Activated CD4-positive, alpha-beta T cell treated with anti-CD3 and anti-CD28 coated beads, Interleukin-10, Interleukin-2, amounts not matched to agents 100 ng/mL and 50 ng/mL, durations not matched to agents 16 hours and 8 hours (primary cell): ENCODE measurements around the gene RYR2.

ENCODE experiments used
- DNase-seq: peaks from one replicate; pipeline ENCODE4 v3.0.0-alpha.2; 2020

RYR2 gene

DNA sequence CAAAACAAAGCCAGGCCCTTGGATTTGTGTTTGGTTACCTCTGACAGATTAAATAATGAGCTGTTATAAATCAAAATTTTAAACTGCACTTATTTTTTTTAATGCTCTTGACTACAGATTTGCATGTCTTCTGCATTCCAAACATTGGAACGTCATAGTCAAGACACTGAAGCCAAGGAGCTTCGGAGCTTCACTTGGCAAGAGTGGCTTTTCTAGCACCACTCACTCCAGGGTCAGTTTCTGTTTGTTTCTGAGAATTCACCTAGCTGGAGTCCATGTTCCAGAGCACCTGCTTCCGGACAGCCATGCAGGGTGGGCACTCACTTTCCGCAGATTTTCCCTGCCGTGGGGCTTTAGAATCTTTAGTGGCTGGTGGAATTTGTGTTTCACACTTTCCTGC, 645.8 kb downstream of the RYR2 start:
- no peak for DNase-seq

DNA sequence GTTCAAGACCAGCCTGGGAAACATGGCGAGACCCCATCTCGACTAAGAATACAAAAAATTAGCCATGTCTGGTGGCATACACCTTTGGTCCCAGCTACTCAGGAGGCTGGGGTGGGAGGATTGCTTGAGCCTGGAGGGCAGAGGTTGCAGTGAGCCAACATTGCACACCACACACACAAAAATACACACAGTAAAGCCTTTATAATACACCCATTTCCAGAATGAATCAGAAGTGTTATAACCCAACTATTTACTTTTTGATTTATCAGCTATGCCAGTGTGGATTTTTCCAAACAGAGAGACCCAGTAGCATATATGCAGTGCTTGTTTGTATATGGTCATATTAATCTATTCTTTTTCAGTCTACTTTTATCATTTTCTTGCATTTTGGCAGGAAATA, 648.7 kb downstream of the RYR2 start:
- no peak for DNase-seq

DNA sequence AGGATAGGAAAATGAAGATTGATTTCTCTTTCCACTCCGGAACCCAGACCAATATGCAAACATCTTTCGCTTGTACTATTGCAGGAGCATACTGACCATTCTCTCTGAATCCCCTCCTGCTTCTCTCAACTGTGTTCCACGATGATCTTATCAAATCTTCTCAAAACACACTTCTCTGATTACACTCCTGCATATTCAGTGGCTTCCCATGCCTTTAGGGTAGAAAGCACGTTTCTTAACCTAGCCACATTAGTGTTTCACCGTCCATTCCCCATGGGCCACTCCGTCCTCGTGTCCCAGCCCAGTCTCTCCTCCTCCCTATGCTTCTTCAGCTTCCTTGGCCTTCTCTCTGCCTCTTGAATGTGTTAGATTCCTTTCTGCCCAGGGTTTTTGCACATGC, 650.3 kb downstream of the RYR2 start:
- no peak for DNase-seq

DNA sequence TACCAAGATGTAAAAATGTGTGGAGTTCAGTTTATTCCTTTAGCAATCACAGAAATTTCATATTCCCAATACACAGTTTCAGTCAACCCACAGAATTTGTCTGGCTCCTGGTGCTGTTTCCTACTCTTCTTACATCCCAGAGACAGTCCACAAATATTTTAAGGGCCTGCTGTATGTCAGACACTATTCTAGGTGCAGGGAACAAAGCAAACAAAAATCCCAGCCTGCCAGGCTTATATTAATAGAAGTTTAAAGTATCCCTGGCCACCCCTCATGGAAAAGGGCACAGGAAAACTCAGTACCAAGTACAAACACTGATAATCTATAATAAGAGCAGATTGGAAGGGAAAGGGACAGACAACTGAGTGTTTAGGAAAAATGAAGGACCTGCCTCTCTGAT, 653.9 kb downstream of the RYR2 start:
- DNase-seq: no peak

DNA sequence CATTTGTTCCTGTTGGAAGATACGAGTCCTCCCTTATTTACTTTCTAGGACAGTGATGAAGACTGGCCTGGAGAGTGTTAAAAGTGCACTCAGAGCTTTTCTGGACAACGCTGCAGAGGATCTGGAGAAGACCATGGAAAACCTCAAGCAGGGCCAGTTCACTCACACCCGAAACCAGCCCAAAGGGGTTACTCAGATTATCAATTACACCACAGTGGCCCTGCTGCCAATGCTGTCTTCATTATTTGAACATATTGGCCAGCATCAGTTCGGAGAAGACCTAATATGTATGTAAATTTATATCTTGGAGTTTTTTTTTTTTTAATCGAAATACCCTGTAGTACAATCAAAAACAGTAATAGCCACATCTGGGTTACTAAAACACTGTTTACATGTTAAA, 658.2 kb downstream of the RYR2 start:
- DNase-seq: no peak

DNA sequence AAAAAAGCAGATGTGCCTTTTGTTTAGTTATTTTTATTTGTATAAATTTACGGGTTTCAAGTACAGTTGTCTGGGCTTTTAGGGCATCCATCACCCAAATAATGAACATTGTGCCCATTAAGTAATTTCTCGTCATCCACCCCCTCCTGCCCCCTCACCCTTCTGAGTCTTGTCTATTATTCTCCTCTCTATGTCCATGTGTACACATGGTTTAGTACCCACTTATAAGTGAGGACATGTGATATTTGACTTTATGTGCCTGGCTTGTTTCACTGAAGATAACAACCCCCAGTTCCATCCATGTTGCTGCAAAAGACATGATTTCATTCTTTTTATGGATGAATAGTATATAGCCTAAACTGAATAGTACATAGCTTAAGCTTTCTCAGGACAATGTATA, 659.5 kb downstream of the RYR2 start:
- no peak for DNase-seq

DNA sequence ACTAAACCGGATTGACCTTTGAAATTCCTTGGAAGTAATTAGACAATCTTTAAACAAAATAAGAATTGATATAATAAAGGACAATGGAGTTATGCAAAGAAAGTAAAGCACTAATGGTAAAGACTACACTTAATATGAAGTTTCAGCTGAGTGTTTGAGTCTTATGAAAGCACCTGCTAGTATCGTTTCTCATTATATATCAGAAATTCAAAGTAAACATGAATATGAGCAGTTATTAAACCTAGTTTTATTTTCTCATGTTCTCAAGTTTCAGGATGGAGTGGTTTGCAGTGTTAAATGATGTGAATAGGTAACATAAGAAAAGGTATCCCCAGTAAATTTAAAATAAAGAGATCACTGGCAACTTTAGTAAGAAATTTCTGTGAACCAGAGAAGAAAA, 660.2 kb downstream of the RYR2 start:
- DNase-seq: no peak

DNA sequence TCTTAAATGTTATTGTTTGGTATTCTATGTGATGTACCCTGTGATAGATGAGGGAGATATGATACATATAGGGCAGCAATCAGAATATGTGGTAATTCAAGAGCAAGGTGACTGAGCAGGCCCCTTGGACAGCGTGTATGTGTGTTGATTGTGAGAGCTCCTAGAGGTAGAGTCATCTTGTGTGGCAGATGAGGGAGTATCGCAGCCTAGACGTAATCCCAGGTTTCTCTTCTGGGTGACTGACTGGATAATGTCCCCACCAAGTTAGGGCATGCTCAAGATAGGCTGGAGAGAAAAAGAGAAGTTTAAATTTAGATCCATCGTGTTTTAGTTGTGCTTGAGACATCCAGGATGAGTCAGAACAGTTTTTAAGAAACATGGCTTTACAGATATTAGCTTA, 663.5 kb downstream of the RYR2 start:
- DNase-seq: no peak

DNA sequence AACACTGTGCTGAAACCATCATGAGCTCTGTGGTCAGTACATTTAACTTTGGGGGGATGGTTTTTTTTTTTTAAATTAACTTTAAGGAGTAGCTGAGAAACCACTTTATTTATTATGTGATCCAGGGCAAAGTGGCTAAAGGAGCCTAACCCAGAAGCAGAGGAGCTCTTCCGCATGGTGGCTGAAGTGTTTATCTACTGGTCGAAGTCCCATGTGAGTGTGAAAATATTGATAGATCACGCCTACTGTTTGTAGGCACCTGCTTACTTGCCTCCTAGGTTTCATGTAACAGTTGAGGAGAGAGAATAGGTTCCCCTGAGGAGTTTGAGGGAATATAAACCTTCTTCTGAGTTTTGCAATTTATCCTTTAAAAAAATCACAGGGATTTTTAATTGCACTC, 667.4 kb downstream of the RYR2 start:
- no peak for DNase-seq

DNA sequence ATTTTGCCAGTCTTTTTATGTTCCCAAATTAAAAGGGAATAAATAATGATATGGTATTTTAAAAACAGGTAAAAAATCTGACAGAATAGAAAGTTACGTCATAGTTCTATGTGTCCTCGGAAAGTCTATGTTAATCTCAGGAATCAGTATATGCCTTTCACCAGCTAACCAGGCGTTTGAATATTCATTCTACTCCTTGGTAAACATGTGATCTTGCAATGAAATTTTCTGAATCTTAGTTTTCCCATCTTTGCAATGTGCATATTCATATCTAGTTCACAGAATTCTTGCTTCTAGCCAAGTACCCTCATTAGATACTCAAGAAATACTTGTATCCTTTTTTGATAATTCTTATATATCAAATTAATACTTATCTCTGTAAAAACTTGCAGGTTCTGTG, 669.3 kb downstream of the RYR2 start:
- no peak for DNase-seq

DNA sequence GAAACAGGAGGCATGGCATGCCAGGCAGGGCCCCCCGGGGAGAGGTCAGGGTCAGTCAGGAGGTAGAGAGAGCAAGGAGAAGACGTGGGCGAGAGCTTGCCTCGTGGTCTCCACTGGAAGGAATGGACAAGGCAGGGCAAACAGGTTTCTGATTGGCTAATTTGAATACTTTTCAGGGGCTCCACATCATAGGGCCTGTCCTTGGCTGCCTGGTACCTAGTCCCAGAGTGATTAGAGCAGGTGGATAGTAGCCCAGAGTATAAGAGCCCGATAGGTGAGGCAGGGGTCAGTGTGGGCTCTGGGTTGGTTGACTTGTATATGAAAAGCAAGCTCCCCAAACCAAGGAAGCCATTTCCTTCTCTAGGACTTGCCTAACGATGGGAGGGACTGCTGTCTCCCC, 670.1 kb downstream of the RYR2 start:
- no peak for DNase-seq

DNA sequence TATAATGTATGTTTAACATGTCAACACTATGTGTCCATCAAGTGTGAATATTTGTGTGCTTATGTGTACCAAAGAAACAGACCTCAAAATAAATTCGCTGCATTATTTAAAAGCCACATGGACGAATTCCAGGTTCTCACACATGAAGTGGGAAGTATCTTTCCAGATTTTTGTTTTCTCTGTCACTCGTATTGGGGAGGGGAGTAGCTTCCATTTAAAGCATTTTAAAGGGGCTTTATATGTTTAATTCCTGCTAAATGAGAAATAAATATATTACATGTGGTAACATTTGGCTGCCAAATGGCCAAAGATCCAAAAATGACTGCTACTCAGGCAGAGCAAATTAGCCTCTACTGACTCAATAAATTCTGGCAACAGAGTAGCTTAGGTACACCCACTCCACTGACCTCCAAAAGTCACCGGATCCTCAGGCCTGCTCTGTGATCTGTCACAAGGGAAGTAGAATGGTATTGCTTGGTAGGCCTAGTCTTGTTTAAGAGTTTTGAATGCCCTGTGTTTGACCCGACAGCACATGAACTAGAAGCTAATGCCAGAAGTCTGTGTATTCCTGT, 670.7 kb downstream of the RYR2 start:
- no peak for DNase-seq

DNA sequence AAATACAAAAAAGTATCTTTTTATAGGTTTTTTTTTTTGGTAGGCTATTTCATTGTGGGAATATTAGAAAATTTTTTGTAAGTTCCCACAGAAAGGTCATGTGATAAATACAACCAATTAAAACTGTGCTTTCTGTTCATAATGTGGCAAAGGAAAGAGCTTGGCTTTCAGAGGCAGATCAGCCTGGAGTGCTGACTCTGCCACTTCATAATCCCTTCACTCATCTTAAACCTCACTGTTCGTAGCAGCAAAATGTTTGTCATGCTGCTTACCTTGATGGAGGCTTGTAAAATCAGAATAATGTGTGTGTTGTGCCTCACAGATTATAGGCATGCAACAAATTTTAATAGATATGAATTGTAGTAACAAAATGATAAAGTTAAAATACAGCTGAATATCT, 671.9 kb downstream of the RYR2 start:
- DNase-seq: no peak

DNA sequence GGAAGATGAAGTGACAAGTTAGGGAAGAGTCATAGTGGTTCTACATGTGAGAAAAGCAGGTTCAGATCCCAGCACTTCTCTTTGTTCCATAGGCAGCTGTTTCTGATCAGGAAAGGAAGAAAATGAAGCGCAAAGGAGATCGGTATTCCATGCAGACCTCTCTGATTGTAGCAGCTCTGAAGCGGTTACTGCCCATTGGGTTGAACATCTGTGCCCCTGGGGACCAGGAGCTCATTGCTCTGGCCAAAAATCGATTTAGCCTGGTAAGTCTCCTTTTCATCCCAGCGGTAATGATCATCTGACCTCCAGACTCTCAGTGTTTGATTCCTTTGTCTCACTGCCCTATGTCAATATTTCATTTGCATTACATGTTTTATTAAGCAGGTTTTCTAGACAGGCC, 675.1 kb downstream of the RYR2 start:
- DNase-seq: no peak

DNA sequence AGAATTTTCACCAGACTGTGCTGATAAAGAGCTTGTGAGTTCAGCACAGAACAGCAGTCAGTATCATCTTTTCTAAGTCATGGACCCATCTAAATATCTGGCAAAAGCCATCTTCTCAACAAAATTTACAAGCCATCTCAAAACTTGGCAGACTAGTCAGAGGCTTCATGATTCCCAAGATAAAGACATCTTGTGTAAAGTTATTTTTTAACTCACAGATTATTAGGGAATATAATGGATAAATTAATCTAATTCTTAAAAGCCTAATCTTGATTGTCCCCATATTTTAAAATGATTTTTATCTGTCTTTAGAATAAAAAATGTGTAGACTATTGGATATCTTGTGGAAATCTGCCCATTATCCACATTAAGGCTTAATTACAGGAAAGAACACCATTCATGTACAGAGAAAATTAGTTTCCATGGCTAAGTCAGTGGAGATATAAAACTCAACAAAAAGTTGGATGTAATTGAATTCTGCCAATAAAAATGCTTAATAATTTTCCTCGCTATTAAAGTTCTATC, 688.9 kb downstream of the RYR2 start:
- no peak for DNase-seq

DNA sequence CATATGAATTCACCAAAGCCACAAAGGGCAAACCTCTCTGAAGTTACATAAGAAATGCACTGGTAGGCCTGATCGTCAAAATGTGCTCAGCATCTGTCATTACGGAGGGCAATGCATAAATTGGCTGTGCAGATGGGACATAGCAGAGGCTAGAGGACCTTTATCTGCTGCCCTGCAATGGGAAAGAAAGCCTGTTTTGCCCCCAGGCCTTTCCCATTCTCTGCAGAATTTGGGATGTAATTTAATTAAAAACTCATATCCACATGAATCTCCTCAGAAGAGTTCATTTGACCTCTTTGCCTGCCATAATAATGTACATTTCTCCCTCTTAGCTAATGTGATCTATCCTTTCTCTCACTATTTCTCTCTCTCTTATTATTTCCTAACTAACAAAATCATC, 690.7 kb downstream of the RYR2 start:
- no peak for DNase-seq

DNA sequence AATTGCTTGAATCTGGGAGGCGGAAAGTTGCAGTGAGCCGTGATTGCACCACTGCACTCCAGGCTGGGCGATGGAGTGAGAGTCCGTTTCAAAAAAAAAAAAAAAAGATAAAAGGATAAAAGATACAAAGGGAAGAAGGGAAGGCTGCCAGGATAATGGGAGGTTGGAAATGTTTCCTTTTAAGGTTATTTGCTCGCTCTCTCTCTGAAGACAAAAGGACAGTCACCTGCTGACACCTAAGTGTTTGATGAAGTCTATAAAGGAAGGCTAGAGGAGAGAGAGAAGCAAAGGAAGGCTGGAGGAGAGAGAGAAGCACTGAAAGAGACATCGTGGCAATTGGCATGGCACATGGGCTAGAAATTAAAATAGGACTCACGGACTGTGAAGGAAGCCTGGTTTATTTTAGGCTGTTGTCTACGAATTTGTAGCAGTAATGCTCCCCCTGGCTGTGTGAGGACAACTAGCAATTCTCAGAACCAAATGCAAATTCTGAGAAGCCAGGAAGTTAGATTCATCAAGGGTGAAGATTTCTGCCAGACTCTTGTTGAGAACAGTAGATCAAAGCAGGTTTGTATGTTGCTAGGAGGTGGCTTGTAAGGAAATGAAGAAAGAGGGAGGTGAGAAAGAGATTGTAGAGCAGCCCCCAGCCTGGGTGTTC, 694.5 kb downstream of the RYR2 start:
- peak; percentile 54 for DNase-seq

DNA sequence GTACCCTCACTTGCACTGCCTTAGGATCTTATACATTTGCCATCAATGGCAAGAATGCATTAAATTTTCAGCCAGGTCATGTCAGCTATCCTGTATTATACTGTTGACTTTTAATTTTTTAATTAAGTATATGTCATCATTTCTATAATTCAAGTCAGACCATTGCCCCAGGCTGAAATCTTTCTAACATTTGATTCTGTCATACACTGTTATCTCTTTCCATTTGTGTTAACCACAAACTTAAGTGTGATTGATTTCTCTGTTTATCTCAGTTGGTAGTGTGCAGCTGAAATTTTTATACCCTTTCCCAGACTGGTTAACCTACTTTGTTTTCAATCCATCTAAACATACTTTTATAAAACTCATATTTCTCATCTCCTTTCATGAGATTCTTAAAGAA, 695.5 kb downstream of the RYR2 start:
- no peak for DNase-seq

DNA sequence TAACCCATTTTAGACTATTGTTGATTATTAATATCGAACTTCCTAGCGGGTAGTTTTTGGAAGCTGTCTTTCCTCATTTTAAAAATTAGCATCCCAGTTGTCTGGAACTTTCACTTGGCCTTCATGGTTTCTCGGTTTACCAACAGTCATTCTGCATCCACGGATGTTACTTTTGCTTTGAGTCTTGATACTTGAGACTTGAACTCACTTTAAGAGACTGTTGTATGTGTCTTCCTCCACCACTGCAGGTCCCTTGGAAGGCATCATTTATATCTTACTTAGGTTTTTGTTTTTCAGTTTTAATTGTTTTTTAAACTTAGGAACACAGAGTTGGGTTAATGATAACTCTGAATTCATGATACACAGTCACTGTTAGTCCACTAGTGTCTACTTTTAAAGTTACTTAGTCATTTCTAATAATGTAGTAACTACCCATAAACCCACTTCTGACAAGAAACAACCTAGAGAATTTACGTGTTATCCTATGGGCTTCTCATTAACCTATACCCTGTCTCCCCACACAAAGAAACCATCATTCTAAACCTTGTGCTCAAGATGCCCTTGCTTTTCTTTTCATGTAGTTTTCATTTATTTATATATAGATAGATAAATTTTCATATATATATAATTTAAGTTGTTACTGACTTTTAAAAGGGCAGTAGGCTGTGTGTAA, 696.1 kb downstream of the RYR2 start:
- no peak for DNase-seq

DNA sequence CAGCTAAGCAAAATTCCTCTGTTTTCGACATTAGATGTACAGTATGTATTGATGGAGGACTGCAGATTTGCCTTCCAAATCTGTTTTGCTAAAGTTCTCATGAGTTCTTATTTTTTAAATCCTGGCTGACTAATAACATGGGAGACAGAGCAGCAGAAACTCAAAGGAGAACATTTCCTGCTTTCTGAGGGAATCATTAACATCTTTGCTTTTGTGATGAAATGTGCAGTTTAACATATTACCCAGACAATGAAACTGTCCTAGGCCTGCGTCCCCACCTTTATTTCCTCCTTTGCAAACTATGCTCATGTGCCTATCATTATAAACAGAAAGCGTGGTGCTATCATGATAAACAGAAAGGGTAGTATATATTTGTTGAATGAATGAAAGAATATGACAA, 698.9 kb downstream of the RYR2 start:
- no peak for DNase-seq

DNA sequence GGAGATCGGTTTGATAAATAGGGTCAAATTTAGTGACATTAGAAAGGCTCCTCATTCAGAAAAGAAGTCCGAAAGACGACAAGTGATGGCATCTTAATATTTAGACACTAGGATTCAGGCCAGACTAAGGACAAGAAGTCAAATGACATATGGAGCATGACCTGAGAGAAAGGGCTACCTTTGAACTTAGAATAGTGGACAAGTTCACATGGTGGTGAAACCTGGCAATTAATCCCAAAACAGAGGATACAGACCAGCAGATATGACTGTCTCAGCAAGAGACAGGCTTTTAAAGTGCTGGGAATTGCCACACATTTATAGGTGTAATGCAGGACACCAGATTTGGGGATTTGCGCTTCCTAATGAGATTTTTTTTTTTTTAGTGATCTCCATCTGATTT, 703.6 kb downstream of the RYR2 start:
- no peak for DNase-seq

DNA sequence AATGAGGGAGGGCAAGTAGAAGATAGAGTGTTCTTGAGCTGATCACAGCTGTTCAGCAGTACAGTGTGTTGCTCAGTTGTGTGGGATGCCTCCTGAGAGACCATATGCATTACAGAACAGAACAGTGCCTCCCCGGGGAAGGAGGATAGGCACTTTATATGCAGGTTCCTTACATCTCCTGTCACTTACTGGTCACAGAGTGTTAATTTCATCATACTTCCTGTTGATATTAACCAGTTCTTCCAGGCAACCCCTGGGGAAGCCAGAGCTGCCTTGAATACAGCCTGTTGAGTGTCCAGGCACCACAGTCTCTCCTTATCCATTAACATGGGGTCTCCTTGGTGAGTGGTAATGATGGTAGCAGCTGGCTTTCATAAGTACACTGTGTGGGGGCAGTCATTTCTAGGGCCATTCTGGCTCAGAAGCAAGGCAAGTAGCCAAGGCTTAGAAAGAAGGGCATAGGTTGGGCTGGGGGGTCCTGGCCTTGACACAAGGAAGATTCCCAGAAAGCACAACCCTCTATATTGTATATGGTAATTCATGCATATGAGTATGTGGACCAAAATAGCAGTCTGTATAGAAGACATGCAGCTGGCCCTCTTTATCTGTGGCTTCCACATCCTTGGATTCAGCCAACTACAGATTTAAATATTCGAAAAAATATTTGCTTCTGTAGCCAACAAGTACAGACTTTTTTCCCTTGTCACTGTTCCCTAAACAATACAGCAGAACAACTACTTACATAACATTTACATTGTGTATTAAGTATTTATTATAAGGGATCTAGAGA, 706.4 kb downstream of the RYR2 start:
- DNase-seq: no peak

DNA sequence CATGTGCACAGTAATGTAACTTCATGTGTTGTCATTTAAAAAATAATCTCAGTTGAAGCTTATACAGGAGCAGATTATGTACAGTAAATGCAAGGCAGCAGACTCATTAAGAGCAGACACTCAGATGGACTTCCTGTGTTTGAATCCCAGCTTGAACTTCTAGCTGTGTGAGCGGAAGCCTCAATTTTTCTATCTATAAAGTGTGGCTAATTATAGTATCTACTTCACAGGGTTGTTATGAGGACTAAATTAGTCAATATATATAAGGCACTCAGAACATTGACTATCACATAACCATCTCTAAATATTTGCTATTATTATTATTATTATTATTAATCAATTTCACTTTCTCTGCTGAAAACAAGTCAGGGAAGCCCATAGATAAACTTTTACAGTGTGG, 707.1 kb downstream of the RYR2 start:
- no peak for DNase-seq

DNA sequence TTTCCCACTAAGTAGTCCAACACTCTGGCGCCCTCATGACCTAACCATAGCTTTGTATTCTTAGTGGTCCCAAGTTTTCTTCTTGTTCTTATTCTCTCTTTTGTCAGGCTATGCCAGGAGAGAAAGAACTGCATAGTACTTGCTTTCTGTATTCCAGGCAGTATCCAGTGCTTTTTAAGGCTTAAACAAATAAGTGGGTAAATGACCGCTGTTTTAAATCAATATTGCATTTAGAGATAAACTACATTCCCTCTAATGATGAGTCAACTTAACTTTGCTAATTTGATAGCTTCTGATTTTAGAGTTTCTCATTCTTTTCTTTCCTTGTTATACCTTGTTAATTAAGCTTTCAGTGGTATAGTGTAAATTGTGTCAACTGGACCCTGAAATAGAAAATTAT, 709.1 kb downstream of the RYR2 start:
- DNase-seq: no peak
